DMS114 treated with DMSO at 0.1 percent for 48 hours (cell line): ENCODE results near the gene LDHAL6B.

Experiments used
- DNase-seq: peaks from one replicate; lab custom pipeline; 2025; ENCODE audit not compliant: unreplicated experiment; lab: John Stamatoyannopoulos, UW

The LDHAL6B gene

GRCh38 chr15:59216911-59217310 is 10.3 kb downstream of the LDHAL6B start:
- no peak for DNase-seq

GRCh38 chr15:59217876-59218498 is 11.3 kb downstream of the LDHAL6B start:
- no peak for DNase-seq

- DNase-seq, result no peak
Measured at GRCh38 chr15:59218710-59219109, 12.1 kb downstream of the LDHAL6B start.

- no peak for DNase-seq
Measured at GRCh38 chr15:59221511-59222505, 15.2 kb downstream of the LDHAL6B start.

GRCh38 chr15:59222906-59223550 is 16.4 kb downstream of the LDHAL6B start:
- DNase-seq, result no peak

- no peak for DNase-seq
Measured at GRCh38 chr15:59223736-59224135, 17.1 kb downstream of the LDHAL6B start.

GRCh38 chr15:59224474-59224873 is 17.8 kb downstream of the LDHAL6B start:
- DNase-seq, result no peak

GRCh38 chr15:59227021-59227420 is 20.4 kb downstream of the LDHAL6B start:
- no peak for DNase-seq

- no peak for DNase-seq
Measured at GRCh38 chr15:59229015-59229414, 22.4 kb downstream of the LDHAL6B start.

- no peak for DNase-seq
Measured at GRCh38 chr15:59229453-59229852, 22.8 kb downstream of the LDHAL6B start.

- DNase-seq, result no peak
Measured at GRCh38 chr15:59230531-59231055, 23.9 kb downstream of the LDHAL6B start.

- no peak for DNase-seq
Measured at GRCh38 chr15:59232476-59232875, 25.8 kb downstream of the LDHAL6B start.

GRCh38 chr15:59236394-59236793 is 29.8 kb downstream of the LDHAL6B start:
- no peak for DNase-seq

- DNase-seq, result no peak
Measured at GRCh38 chr15:59237119-59237855, 30.6 kb downstream of the LDHAL6B start.

GRCh38 chr15:59237924-59238331 is 31.3 kb downstream of the LDHAL6B start:
- no peak for DNase-seq

- no peak for DNase-seq
Measured at GRCh38 chr15:59240036-59240435, 33.4 kb downstream of the LDHAL6B start.

- no peak for DNase-seq
Measured at GRCh38 chr15:59242649-59243048, 36.0 kb downstream of the LDHAL6B start.

GRCh38 chr15:59243622-59244021 is 37.0 kb downstream of the LDHAL6B start:
- no peak for DNase-seq

- no peak for DNase-seq
Measured at GRCh38 chr15:59244337-59244736, 37.7 kb downstream of the LDHAL6B start.

GRCh38 chr15:59245559-59245958 is 38.9 kb downstream of the LDHAL6B start:
- DNase-seq, result no peak

GRCh38 chr15:59247364-59247763 is 40.7 kb downstream of the LDHAL6B start:
- DNase-seq, result peak; percentile 50
